ENCODE data around the gene CCDC83.

The CCDC83 gene

DNA sequence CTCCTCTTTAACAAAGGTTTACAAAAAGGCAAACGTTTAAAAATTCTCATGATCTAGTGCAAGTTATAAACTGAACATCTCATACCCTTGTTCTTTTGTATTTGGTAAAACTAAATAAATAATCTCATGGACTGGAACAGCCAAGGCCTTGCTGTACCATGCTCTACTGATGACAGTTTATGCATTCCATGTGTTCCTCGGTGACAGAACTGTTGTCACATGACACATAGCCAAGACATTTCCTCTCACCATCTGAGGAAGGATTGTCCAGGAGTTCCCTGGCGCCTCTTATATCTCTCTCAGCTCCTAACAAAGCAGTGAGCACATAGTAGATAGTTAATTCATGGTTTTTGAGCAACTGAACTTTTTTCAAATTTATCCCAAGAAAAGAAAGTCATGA lies 12.6 kb downstream of the CCDC83 start:
- DNase-seq (ENCODE audit: low spot score), result no peak
- no peak for TF ChIP-seq CTCF (IDR thresholded peaks at IDR 0.05; ENCODE audit: extremely low read depth, missing control alignments)

- DNase-seq (ENCODE audit: low spot score), result no peak
- TF ChIP-seq CTCF (IDR thresholded peaks at IDR 0.05; ENCODE audit: extremely low read depth, missing control alignments), result no peak
Observed at GRCh38 chr11:85869781-85870180, 14.6 kb downstream of the CCDC83 start.

- DNase-seq (ENCODE audit: low spot score), result no peak
- TF ChIP-seq CTCF (IDR thresholded peaks at IDR 0.05; ENCODE audit: extremely low read depth, missing control alignments), result no peak
Observed at GRCh38 chr11:85874265-85874664, 19.1 kb downstream of the CCDC83 start.

DNA sequence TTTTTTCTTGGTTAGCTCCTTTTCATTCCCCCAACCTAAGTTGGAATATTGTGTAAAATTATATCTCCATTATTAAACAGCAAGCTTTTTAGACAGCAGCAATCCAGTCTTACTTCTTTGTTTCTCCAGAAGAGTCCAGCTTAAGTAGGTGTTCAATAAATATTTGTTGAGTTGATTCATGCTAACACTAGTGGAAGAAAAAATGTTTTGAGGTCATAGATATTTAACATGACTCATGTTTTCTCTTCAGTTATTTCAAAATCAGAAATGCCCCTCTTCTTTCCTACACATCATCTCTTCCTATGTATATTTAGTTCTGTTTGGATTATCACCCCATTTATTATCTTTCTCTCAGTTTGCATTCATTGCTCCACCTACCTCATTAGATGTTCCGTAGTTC lies 20.3 kb downstream of the CCDC83 start:
- no peak for DNase-seq (ENCODE audit: low spot score)
- TF ChIP-seq CTCF (IDR thresholded peaks at IDR 0.05; ENCODE audit: extremely low read depth, missing control alignments), result no peak

DNA sequence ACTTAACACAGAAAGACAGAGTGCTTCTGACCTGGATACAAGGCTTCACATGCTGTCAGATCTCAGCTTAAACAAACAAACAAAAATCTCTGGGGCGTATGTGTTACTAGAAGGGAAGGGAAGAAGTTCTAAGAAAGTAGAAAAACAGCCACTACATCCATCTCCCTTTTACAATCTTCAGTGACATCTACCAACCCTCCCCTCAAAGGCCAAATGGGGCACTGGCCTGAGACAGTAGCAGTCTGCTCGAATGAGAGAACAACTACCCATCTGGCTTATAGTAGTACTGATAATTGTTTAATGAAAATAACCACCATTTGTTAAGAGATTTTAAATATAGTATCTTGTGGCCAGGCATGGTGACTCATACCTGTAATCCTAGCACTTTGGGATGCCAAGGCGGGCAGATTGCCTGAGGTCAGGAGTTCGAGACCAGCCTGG lies 29.4 kb downstream of the CCDC83 start:
- no peak for TF ChIP-seq CTCF (IDR thresholded peaks at IDR 0.05; ENCODE audit: extremely low read depth, missing control alignments)
- DNase-seq (ENCODE audit: low spot score), result no peak

DNA sequence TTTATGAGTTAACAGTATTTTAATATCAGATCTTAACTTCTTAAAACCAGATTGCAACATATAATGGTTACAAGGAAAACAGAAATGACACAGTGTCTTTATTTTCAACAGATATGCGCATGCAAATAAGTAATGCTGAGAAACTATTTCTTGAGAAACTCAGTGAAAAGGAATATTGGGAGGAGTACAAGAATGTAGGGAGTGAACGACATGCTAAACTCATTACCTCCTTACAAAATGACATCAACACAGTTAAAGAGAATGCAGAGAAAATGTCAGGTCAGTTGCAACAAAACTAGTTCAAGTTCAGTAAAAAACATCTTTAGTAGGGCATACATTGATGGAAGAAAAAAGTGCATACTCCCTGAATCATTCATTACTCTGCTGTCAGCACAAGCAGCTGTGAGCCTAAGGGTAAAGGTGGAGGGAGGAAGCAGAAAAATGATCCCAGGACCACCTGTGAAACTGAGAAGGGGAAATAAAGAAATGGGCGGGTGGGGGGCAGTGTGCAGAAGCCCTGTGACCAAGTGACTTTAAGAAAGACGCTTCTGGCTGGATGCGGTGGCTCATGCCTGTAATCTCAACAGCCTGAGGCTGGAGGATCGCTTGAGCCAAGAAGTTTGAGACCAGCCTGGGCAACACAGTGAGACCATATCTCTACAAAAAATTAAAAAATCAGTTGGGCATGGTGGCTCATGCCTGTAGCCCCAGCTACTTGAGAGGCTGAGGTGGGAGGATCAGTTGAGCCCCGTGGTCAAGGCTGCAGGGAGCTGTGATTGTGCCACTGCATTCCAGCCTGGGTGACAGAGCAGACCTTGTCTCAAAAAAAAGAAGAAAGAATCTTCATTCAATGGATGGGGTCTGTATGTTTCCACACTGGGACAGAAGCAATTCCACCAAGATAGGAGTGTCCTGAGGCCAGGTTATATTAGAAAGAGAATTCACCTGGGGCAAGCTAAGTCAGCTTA lies 31.2 kb downstream of the CCDC83 start:
- TF ChIP-seq CTCF (IDR thresholded peaks at IDR 0.05; ENCODE audit: extremely low read depth, missing control alignments), result no peak
- DNase-seq (ENCODE audit: low spot score), result no peak

DNA sequence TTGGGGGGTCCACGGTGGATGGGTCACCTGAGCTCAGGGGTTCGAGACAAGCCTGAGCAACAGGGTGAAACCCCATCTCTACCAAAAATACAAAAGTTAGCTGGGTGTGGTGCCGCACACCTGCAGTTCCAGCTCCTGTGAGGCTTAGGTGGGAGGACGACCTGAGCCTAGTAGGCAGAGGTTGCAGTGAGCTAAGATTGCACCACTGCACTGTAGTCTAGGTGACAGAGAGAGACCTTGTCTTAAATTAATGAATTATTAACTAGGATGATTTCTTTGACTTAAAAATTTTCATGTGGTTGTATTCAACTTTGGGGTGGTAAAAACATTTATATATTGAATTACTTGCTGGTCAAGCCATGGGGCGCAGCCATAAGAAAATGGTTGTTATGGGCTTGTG lies 33.9 kb downstream of the CCDC83 start:
- TF ChIP-seq CTCF (IDR thresholded peaks at IDR 0.05; ENCODE audit: extremely low read depth, missing control alignments), result no peak
- DNase-seq (ENCODE audit: low spot score), result no peak

All from GM20000 (cell line).